Iris pigment epithelial cell (primary cell): Measurements from ENCODE around the gene FREM1.

Experiments used
- DNase-seq: peaks from one replicate; pipeline ENCODE4 v3.0.0-alpha.2; 2011; ENCODE audit warnings: low read depth

Gene FREM1

GRCh38 chr9:14912859-14913258, 2.6 kb upstream of the FREM1 start:
- DNase-seq, result no peak

DNA sequence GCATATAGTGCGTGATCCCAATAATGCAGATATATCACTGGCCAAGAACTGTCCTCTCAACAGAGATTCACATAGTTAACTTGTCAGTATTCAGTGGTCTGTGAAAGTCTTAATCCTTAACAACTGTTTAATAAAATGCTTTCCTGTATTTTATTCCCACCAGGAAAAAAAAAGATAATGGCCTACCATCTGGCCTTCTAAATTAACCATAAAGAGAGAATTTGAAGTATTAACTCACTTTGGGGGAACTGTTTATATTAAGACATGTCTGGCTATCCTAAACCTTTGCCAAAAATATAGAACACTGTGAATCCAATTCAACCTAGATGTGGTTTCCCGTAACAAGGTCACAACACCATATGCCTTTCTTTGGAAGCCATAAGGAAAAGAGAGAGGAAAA, 818 bp upstream of the FREM1 start:
- DNase-seq, result no peak

DNA sequence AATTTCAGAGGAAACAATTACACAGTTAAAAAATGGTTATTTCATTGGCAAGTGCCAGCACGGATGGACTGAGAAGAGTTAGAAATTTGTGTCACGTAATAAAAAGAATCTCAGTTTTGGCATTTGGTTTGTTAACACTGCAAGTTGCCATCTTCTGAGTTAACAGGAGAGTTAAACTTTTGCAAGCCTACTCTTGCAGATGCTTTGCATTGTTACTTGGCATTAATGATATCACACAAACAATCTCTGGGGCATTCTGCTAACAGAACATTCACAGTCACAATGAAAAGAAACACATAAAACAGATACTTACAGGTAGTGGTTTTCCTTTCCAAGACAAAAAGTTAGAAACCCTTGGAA, 647 bp downstream of the FREM1 start:
- DNase-seq, result no peak

GRCh38 chr9:14909181-14909580, 1.0 kb downstream of the FREM1 start:
- no peak for DNase-seq

DNA sequence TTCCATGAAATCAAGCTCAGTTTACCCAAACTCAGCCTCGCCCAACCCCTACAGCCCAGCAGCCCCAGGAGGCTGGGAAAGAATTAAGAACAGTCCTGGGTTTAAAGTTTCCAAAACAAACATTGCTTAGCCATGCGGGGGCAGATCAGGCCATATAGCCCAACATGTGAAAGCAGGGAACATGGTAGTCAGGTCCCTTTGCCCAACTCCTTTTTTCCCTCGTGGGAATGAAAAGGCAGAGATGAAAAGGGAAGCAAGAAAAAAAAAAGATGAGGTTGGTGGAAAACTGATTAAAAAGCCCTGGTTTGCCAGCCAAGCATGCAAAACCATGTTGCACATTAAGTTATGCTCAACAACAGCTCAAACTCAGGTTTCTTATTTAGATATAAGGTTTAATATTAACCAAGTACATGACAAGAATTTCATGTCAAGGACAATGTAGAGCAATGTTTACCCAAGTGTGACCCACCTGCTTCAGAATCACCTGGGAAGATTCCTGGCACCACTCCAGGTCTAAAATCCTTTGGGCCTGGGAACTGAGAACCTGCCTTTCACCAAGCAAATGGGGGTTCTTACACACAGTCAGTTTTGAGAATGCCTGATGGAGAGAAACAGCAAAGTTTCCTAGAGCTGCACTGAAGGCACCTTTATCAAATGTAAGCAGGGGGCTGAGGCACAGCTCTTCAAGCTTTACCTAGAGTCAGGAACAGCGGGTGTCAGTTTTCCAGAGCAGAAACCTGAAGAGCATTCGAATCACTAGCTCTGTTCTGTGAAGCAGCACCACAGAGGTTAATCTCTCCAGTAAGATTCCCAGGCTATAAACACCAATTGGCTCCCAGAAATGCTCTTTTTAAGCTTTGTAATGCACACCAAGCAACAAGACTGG, 1.7 kb downstream of the FREM1 start:
- DNase-seq, result no peak

- DNase-seq, result no peak
Observed at GRCh38 chr9:14907696-14908095, 2.5 kb downstream of the FREM1 start.

DNA sequence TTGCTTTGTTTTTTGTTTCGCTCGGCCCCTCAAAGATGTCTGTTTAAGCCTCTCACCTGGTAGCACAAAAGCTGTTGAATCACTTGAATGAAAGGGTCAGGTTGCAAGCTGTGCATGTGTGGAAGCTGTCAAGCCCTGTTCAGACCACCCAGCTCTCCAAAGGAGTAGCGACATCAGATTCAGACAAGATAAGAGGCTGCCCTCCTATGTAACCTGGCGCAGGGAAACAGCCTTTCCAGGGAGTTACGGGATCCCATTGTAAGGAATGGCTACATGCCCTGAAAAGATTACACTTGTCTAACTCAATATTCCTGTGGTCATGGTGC, 2.9 kb downstream of the FREM1 start:
- no peak for DNase-seq

GRCh38 chr9:14906644-14907359, 3.4 kb downstream of the FREM1 start:
- DNase-seq, result no peak

- DNase-seq, result peak; percentile 46
Observed at GRCh38 chr9:14906000-14906399, 4.2 kb downstream of the FREM1 start.

DNA sequence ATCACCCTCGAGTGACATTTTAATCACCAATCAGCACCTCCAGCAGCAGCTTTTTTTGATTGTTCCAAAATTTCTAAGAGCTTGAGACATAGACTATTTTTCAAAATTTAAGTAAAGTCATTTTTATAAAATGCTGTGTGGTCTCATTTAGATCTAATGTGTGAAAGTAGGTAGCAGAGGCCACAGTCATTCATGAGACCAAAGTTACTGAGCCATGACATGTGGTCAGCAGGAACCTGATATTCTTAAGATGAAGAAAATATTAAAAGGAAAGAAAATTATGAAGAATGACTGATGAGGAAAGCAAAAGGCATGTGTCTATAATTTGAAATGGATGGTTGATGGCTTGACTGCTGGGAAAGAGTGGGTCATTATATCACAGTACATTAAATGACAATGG, 7.2 kb downstream of the FREM1 start:
- DNase-seq, result no peak

DNA sequence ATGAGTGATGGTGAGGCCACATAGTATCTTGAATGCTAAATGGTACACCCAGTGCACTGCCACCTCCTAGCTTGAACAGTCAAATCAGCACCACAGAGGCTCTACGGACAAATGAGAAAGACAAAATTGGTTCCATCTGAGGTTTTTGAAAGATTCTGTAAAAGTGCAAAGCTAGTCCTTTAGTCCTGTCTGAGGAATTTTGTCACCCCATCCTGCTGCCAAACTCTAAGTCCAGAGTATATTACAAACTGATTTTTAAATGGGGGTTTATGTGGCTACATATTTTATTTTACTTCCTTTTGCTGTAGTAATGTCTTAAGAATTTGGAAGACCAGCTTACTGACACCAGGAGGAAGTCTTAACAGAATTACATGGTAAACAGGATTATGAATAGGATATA, 7.7 kb downstream of the FREM1 start:
- no peak for DNase-seq

DNA sequence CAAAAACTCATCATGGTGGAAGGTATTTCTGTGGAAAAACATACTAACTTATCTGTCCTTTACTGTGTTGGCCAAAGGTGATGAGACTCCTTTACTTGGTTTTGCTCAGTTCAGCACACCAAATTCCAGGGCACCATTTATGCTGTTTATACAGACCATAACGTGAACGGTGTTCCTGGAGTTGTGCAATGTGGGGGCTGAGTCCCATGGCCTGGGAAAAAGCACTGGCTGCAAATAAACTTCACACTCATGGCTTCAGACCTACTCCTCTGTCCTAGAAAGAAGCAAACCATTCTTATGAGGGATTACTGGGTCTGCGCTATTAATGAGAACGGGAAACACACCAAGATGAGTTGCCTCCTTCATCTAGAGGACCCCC, 10.4 kb downstream of the FREM1 start:
- no peak for DNase-seq

- DNase-seq, result no peak
Observed at GRCh38 chr9:14899042-14899814, 11.0 kb downstream of the FREM1 start.

- DNase-seq, result peak; percentile 74
Observed at GRCh38 chr9:14895806-14896205, 14.4 kb downstream of the FREM1 start.

GRCh38 chr9:14893280-14893679, 16.9 kb downstream of the FREM1 start:
- no peak for DNase-seq

DNA sequence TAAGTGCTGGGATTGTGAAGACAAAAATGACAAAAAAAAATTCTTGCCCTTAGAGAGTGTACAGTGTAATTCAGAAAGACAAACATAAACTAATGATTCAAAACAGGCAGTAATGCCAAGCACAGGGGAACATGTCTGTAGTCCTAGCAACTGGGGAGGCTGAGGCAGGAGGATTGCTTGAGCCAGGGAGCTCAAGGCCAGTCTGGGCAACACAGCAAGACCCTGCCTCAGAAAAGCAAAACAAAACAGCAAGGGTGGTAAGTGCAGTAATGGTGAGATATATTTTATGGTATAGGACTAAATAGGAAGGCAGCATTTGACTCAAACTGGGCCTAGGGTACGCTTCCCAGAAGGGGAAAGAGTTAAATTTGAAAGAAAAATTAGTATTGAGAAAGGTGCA, 18.9 kb downstream of the FREM1 start:
- DNase-seq, result no peak

DNA sequence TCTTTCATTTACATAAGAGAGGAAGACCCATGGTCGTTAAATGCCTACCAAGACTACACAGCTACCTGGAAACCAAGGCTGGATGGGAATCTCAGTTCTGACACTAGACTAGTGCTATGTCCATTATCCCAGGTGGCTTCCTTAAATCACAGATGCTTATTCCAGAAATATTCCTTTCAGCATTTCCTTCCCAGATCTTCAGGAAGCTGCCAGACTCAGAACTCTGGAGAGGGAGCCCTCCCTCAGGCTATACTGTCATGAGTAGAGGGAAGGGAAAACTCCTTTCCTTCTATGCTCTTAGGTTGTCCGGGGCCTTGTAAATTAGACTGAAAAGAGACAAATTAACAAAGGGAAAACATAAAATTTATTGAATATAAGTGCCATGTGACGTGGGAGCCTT, 20.8 kb downstream of the FREM1 start:
- no peak for DNase-seq

- DNase-seq, result no peak
Observed at GRCh38 chr9:14888875-14889274, 21.4 kb downstream of the FREM1 start.

DNA sequence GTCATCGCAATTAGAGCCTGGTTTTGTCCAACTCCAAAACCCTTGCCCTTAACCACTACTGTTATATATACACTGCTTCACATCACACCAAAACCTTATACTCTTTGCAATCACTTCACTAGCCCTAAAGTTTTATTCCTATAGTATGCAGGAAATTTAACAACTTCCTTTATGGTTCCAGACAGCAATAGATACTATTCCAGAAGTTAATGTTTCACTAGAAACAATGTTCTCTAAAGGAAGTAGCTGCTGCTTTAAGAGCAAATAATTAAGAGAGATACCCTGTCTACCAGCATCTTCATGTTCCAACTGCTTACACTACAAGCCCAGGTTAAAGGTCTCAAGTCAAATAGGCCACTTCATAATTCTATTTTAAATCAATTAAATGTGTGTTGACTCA, 22.0 kb downstream of the FREM1 start:
- DNase-seq, result no peak

DNA sequence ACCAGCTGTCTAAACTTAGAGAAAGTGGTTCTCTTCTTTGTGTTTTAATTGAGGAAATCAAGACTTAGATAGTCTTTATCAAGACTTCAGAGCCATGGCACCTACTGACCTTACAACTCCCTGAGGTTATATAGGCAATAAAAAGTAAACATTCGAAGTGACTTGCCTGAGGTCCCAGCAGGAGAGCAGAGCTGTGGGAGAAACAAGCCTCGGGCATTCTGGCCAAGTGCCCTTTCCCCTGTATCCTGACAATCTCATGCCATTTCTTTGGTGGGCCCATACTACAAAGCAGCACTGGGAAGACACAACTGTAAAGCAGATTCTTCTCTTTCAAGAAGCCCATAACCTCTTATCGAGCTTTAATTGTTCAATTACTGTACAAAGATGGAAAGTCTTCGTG, 23.1 kb downstream of the FREM1 start:
- DNase-seq, result no peak

DNA sequence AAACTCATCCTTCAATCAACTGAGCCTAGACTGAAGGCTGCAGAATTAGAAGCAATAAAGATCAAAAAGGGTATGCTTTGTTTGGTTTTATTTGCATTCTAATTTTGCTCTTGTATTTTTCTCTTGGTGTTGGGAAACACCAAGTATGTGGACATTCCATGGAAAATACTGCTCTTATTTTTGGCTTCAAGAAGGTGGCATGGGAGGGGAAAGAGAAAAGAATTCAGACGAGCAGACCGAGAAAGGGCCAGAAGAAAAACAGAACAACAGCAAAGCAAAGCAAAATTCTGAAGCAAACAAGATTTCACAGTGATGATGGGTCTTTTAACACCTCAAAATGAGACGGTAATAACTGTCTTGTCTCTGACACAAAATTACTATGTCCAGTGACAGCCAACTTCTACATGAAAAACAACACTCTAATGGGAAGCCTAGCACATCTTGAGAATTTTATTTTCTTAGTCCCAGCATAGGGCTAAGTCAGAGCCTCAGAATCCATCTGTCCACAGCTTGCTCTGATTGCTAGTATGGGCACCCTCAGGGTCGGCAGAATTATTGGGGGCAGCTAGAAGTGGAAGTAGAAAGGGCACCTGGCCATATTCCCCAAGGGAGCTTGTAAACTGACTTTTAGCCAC, 26.8 kb downstream of the FREM1 start:
- DNase-seq, result no peak

DNA sequence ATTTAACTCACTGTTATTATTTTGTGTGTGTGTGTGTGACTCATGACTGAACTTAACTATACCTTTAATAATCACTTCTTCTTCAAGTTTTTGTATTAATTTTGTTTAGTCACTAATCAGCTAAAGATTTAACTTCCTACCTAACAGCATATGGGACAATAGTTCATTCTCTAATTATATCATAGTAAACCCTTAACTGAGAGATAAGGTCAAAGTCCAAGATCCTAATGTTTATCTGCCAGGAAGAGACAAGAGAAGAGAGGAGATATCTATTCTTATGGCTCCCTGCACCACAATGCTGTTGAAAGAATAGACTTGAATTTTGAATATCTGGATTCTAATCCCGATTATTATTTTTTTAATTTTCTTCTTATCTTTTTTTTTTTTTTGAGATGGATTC, 28.1 kb downstream of the FREM1 start:
- no peak for DNase-seq

DNA sequence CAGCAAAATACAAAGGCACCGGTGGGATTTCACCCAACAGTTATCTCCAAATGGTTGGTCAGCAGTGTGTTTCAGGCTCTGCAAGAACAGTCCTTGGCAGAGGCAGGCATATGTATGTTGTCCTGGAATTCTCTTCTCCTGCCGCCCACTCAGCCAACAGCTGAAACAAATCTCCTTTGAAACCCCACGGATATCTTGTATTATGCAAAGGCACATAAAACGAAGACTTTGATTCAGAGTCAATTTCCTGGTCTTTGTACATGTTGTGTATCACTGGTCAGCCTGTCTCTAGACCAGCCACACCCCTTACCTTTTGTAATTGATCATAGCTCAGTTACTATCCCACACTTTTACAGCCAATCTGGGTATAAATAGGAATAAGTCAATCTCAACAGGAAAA, 29.2 kb downstream of the FREM1 start:
- peak; percentile 18 for DNase-seq
